Large intestine (tissue), 3 donors: Measurements from ENCODE around the gene CD248. TPM values are rescaled to one million over a fixed set of nuclear protein-coding genes. Genes with fewer than 3 reads are reported as not detected.
A peak's percentile ranks its signal among the peaks of the same experiment; 100 is the strongest.
"Not testable (repeated sequence)": the region's sequence is repeated elsewhere in the genome, so short reads cannot be mapped to it uniquely, and the experiment has no call there.

Source experiments
- DNase-seq, 2 donors: peaks; one replicate each; pipeline versions ENCODE4 v3.0.0 to v3.0.0-alpha.2; 2013
- H3K27ac ChIP-seq: one replicate; pipeline ENCODE4 v1.5.1; 2013; ENCODE audit warnings: low read length
- H3K27me3 ChIP-seq: 2 replicates; pipeline ENCODE4 v1.6.1; 2013; ENCODE audit warnings: low read length; ENCODE audit not compliant: control insufficient read depth, insufficient read depth
- H3K36me3 ChIP-seq: 2 replicates; pipeline ENCODE4 v1.6.1; 2013; ENCODE audit warnings: low read length; ENCODE audit not compliant: control insufficient read depth, insufficient read depth
- H3K4me1 ChIP-seq: one replicate; pipeline ENCODE4 v1.6.1; 2013; ENCODE audit warnings: low read length; ENCODE audit not compliant: control insufficient read depth, insufficient read depth
- H3K4me3 ChIP-seq: one replicate; pipeline ENCODE4 v1.5.1; 2013; ENCODE audit warnings: low read length
- H3K9me3 ChIP-seq: one replicate; pipeline ENCODE4 v1.6.1; 2013; ENCODE audit warnings: mild to moderate bottlenecking, low read depth, low read length, moderate library complexity; ENCODE audit not compliant: control insufficient read depth
- WGBS: methylation state at CpG from one replicate; pipeline ENCODE4 v1.1.5; 2013; ENCODE audit warnings: low lambda C conversion rate; ENCODE audit not compliant: insufficient coverage; 5-methylcytosine and 5-hydroxymethylcytosine counted together
- polyA plus RNA-seq: library from polyadenylated mRNA; unstranded; fragments of 120-200 nt; gene quantifications from one replicate; pipeline ENCODE4 v1.2.1, GENCODE V29; 2013

CD248 gene
- polyA plus RNA-seq, 1 donor, result 24.6 TPM

- no CpG with 5 or more reads among the region's 44 CpGs for WGBS
Observed at GRCh38 chr11:66311965-66312548, 4.8 kb downstream of the CD248 start.

GRCh38 chr11:66311470-66311964, 5.3 kb downstream of the CD248 start:
- Histone ChIP-seq H3K27ac (peak overlapping the region; percentile 98), H3K9me3 (no peaks in the 10 kb centered on the region), H3K27me3 (no peaks in the 10 kb centered on the region), H3K4me3 (peak overlapping the region; percentile 58), H3K4me1 (peaks cover 13% of the 10 kb centered on the region), H3K36me3 (no peaks in the 10 kb centered on the region)
- no CpG with 5 or more reads among the region's 26 CpGs for WGBS
- no peak for DNase-seq

More at GRCh38 chr11:66311965-66312548, 4.8 kb downstream of the CD248 start:
- DNase-seq, result peak; percentile 93 to 97
- Histone ChIP-seq H3K4me1 (peaks cover 13% of the 10 kb centered on the region), H3K36me3 (no peaks in the 10 kb centered on the region), H3K4me3 (peak overlapping the region; percentile 58), H3K9me3 (no peaks in the 10 kb centered on the region), H3K27ac (peak overlapping the region; percentile 98), H3K27me3 (no peaks in the 10 kb centered on the region)

- not testable (repeated sequence) for H3K9me3 ChIP-seq, H3K27me3 ChIP-seq, H3K4me3 ChIP-seq, H3K27ac ChIP-seq, H3K36me3 ChIP-seq, DNase-seq
- 90% methylated on average over 2 of the region's 18 CpGs for WGBS
- H3K4me1 ChIP-seq, result peaks cover 13% of the 10 kb centered on the region
Observed at GRCh38 chr11:66310803-66311440, 5.9 kb downstream of the CD248 start.

- no CpG with 5 or more reads among the region's 8 CpGs for WGBS
- H3K9me3 ChIP-seq, result no peaks in the 10 kb centered on the region
- H3K4me3 ChIP-seq, result no peak overlapping the region
- no peak for DNase-seq
- H3K36me3 ChIP-seq, result no peaks in the 10 kb centered on the region
- no peak overlapping the region for H3K27ac ChIP-seq
- H3K27me3 ChIP-seq, result no peaks in the 10 kb centered on the region
- peaks cover 13% of the 10 kb centered on the region for H3K4me1 ChIP-seq
Observed at GRCh38 chr11:66310324-66310723, 6.5 kb downstream of the CD248 start.

- no CpG with 5 or more reads among the region's 3 CpGs for WGBS
Observed at GRCh38 chr11:66309475-66309874, 7.4 kb downstream of the CD248 start.

GRCh38 chr11:66302656-66303055, 14.2 kb downstream of the CD248 start:
- 100% methylated on average over 3 of the region's 12 CpGs for WGBS
- H3K36me3 ChIP-seq, result no peaks in the 10 kb centered on the region
- peaks cover 7% of the 10 kb centered on the region for H3K27me3 ChIP-seq
- no peak overlapping the region for H3K4me3 ChIP-seq
- DNase-seq, result no peak
- H3K9me3 ChIP-seq, result no peaks in the 10 kb centered on the region
- H3K27ac ChIP-seq, result no peak overlapping the region
- H3K4me1 ChIP-seq, result no peaks in the 10 kb centered on the region

More at GRCh38 chr11:66309475-66309874, 7.4 kb downstream of the CD248 start:
- Histone ChIP-seq H3K27ac (no peak overlapping the region), H3K27me3 (no peaks in the 10 kb centered on the region), H3K36me3 (no peaks in the 10 kb centered on the region), H3K4me3 (no peak overlapping the region), H3K4me1 (peaks cover 13% of the 10 kb centered on the region), H3K9me3 (no peaks in the 10 kb centered on the region)
- DNase-seq, result no peak

GRCh38 chr11:66299186-66299585, 17.7 kb downstream of the CD248 start:
- Histone ChIP-seq H3K27ac (no peak overlapping the region), H3K4me3 (no peak overlapping the region), H3K27me3 (peaks cover 23% of the 10 kb centered on the region), H3K9me3 (peaks cover 4% of the 10 kb centered on the region), H3K4me1 (no peaks in the 10 kb centered on the region), H3K36me3 (no peaks in the 10 kb centered on the region)
- no peak for DNase-seq
- no CpG with 5 or more reads among the region's 3 CpGs for WGBS

- no peaks in the 10 kb centered on the region for H3K4me1 ChIP-seq
- no CpG with 5 or more reads among the region's 8 CpGs for WGBS
Observed at GRCh38 chr11:66297610-66298009, 19.2 kb downstream of the CD248 start.

GRCh38 chr11:66294626-66295620, 21.9 kb downstream of the CD248 start:
- Histone ChIP-seq H3K36me3 (no peaks in the 10 kb centered on the region), H3K27me3 (peaks cover 52% of the 10 kb centered on the region), H3K4me3 (no peak overlapping the region), H3K9me3 (peaks cover 4% of the 10 kb centered on the region), H3K4me1 (peaks cover 9% of the 10 kb centered on the region), H3K27ac (no peak overlapping the region)
- no peak for DNase-seq
- no CpG with 5 or more reads among the region's 123 CpGs for WGBS

More at GRCh38 chr11:66297610-66298009, 19.2 kb downstream of the CD248 start:
- no peaks in the 10 kb centered on the region for H3K36me3 ChIP-seq
- H3K4me3 ChIP-seq, result no peak overlapping the region
- no peak overlapping the region for H3K27ac ChIP-seq
- peaks cover 4% of the 10 kb centered on the region for H3K9me3 ChIP-seq
- no peak for DNase-seq
- H3K27me3 ChIP-seq, result peaks cover 38% of the 10 kb centered on the region
